OCI-LY3 (cell line): ENCODE measurements around the gene CAPN1.

Experiments used
- EZH2phosphoT487 ChIP-seq: fragments of 200-600 bp; shearing (Covaris generic); IDR thresholded peaks from 2 replicates; pipeline ENCODE4 v1.6.1; 2018; ENCODE audit warnings: antibody characterized with exemption, mixed run types, low read depth
- TF ChIP-seq, protein P1 (sequence below): fragments of 200-600, 300-600 bp; sonication (generic); IDR thresholded peaks from 2 replicates; pipeline ENCODE4 v1.5.1; 2014; ENCODE audit warnings: antibody characterized with exemption, low read length, low read depth

DNA sequence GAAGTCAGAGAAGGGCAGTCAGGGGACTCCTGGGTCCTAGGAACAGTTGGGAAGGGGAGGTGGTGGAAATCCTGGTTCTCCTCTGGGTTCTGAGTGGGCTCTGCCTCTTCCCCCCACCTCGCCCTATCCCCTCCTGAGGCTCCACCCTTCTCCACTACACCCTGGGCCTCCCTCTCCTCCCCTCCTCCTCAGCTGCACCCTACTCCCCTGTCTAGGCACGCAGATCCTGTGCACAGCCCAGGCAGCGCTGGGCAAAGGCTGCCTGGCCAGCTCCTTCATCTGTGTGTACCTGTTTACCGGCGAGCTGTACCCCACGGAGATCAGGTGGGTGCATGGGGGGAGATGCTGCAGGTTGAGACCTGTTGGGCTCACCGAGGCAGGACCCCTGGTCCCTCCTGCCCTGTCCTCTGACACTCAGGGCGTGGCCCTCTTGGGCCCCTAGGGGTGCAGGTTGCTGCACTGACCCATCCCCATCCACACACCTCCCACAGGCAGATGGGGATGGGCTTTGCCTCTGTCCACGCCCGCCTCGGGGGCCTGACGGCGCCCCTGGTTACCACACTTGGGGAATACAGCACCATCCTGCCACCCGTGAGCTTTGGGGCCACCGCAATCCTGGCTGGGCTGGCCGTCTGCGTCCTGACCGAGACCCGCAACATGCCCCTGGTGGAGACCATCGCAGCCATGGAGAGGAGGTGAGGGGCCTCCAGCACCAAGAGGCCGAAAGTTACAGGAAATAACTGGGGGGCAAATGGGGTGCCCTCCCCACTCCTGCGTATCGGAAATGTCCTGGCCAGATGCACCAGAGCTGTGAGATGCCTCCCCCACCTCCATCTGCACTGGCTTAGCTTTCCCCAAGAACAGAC is 54.7 kb downstream of the CAPN1 start:
- TF ChIP-seq, protein P1, sequence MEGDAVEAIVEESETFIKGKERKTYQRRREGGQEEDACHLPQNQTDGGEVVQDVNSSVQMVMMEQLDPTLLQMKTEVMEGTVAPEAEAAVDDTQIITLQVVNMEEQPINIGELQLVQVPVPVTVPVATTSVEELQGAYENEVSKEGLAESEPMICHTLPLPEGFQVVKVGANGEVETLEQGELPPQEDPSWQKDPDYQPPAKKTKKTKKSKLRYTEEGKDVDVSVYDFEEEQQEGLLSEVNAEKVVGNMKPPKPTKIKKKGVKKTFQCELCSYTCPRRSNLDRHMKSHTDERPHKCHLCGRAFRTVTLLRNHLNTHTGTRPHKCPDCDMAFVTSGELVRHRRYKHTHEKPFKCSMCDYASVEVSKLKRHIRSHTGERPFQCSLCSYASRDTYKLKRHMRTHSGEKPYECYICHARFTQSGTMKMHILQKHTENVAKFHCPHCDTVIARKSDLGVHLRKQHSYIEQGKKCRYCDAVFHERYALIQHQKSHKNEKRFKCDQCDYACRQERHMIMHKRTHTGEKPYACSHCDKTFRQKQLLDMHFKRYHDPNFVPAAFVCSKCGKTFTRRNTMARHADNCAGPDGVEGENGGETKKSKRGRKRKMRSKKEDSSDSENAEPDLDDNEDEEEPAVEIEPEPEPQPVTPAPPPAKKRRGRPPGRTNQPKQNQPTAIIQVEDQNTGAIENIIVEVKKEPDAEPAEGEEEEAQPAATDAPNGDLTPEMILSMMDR, result no peak
- TF ChIP-seq EZH2phosphoT487, result no peak
